ENCODE results near the gene GNAO1. TPM values are rescaled to one million over a fixed set of nuclear protein-coding genes. Genes with fewer than 3 reads are reported as not detected.

GNAO1 gene
- total RNA-seq, 1 donor = not detected

DNA sequence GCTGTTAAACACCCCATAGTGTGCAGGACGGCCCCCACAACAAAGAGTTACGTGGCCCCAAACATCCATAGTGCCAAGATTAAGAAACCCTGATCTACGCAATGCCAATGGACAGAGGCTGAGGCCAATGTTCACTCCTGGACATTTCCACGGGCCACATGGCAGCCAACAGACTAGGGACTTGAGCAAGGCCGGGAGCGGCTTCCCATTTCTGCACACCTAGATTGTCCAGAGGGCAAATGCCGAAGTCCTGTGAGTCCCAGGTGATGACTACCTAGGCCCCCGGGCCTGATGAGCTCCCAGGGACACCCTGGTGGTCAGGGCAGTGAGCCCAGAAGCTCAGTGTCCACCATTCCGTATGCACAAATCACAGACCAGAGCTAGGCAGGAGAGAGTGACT, 138.6 kb downstream of the GNAO1 start:
- H3K79me2 ChIP-seq (ENCODE audit: insufficient read depth, low read length) = no peaks in the 10 kb centered on the region
- H3K9me3 ChIP-seq (ENCODE audit: low read depth, low read length) = no peaks in the 10 kb centered on the region
- H3K4me1 ChIP-seq (ENCODE audit: insufficient read depth, low read length) = no peaks in the 10 kb centered on the region
- no peak overlapping the region for H3K4me2 ChIP-seq (ENCODE audit: insufficient read depth, low read length)
- TF ChIP-seq, protein P1, sequence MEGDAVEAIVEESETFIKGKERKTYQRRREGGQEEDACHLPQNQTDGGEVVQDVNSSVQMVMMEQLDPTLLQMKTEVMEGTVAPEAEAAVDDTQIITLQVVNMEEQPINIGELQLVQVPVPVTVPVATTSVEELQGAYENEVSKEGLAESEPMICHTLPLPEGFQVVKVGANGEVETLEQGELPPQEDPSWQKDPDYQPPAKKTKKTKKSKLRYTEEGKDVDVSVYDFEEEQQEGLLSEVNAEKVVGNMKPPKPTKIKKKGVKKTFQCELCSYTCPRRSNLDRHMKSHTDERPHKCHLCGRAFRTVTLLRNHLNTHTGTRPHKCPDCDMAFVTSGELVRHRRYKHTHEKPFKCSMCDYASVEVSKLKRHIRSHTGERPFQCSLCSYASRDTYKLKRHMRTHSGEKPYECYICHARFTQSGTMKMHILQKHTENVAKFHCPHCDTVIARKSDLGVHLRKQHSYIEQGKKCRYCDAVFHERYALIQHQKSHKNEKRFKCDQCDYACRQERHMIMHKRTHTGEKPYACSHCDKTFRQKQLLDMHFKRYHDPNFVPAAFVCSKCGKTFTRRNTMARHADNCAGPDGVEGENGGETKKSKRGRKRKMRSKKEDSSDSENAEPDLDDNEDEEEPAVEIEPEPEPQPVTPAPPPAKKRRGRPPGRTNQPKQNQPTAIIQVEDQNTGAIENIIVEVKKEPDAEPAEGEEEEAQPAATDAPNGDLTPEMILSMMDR (IDR thresholded peaks at IDR 0.05; ENCODE audit: extremely low read depth, low read depth, low read length) = no peak
- no peak overlapping the region for H2AFZ ChIP-seq (ENCODE audit: low read length)
- DNase-seq (ENCODE audit: insufficient read length, low spot score, missing footprints) = no peak
- no peaks in the 10 kb centered on the region for H3K27me3 ChIP-seq (ENCODE audit: insufficient read depth, low read length)
- no peaks in the 10 kb centered on the region for H4K20me1 ChIP-seq (ENCODE audit: insufficient read depth, low read length)
- no peak overlapping the region for H3K27ac ChIP-seq (ENCODE audit: low read depth, low read length)
- no peak overlapping the region for H3K4me3 ChIP-seq (ENCODE audit: insufficient read depth, low read length)
- H3K36me3 ChIP-seq (ENCODE audit: insufficient read depth, low read length) = no peaks in the 10 kb centered on the region

DNA sequence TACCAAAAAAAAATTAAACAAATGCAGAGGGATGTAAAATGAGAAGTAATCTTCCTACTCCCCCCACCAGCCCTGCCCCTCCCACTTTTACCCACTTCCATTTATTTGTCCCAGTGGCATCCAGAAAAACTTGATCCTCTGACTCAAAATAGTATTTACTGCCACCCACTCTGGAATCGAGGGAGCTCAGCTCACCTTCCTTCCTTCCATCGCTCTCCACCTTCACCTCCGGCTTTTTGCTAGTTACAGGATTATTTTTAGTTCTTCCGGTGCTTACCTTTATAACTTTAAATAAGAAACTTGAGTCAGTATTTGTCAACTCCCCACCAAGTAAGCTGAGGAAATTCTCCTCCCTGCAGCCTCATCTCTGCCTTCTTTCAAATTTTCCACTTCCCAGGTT, 139.2 kb downstream of the GNAO1 start:
- Histone ChIP-seq H3K27ac (ENCODE audit: low read depth, low read length) (no peak overlapping the region), H2AFZ (ENCODE audit: low read length) (no peak overlapping the region), H3K9me3 (ENCODE audit: low read depth, low read length) (no peaks in the 10 kb centered on the region), H3K79me2 (ENCODE audit: insufficient read depth, low read length) (no peaks in the 10 kb centered on the region), H3K36me3 (ENCODE audit: insufficient read depth, low read length) (no peaks in the 10 kb centered on the region), H3K27me3 (ENCODE audit: insufficient read depth, low read length) (no peaks in the 10 kb centered on the region), H3K4me2 (ENCODE audit: insufficient read depth, low read length) (no peak overlapping the region), H3K4me1 (ENCODE audit: insufficient read depth, low read length) (no peaks in the 10 kb centered on the region), H3K4me3 (ENCODE audit: insufficient read depth, low read length) (no peak overlapping the region), H4K20me1 (ENCODE audit: insufficient read depth, low read length) (no peaks in the 10 kb centered on the region)
- DNase-seq (ENCODE audit: insufficient read length, low spot score, missing footprints) = no peak
- TF ChIP-seq, protein P1 (IDR thresholded peaks at IDR 0.05; ENCODE audit: extremely low read depth, low read depth, low read length) = no peak

DNA sequence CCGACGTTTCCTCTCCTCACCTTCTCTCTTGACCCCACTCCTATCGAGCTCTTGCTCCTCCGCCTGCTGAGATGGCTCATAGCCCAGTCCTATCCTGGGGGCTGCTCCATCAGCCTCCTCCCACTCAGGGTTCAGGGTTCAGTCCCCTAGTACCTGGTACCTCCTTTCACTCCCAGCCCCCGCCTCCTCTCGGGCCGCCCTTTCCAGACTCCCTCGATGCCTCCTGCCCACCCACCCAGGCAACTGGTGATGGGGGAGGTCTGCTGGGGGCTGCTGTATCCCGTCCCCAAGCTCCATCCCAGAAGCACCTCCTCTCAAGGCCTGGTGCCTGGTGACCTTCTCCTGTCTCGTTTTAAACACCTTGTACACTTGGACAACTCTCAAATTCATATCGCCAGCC, 140.1 kb downstream of the GNAO1 start:
- Histone ChIP-seq H3K9me3 (ENCODE audit: low read depth, low read length) (no peaks in the 10 kb centered on the region), H3K27me3 (ENCODE audit: insufficient read depth, low read length) (no peaks in the 10 kb centered on the region), H3K36me3 (ENCODE audit: insufficient read depth, low read length) (no peaks in the 10 kb centered on the region), H2AFZ (ENCODE audit: low read length) (no peak overlapping the region), H3K4me2 (ENCODE audit: insufficient read depth, low read length) (no peak overlapping the region), H4K20me1 (ENCODE audit: insufficient read depth, low read length) (no peaks in the 10 kb centered on the region), H3K27ac (ENCODE audit: low read depth, low read length) (no peak overlapping the region), H3K4me3 (ENCODE audit: insufficient read depth, low read length) (no peak overlapping the region), H3K79me2 (ENCODE audit: insufficient read depth, low read length) (no peaks in the 10 kb centered on the region), H3K4me1 (ENCODE audit: insufficient read depth, low read length) (no peaks in the 10 kb centered on the region)
- TF ChIP-seq, protein P1 (IDR thresholded peaks at IDR 0.05; ENCODE audit: extremely low read depth, low read depth, low read length) = no peak
- DNase-seq (ENCODE audit: insufficient read length, low spot score, missing footprints) = no peak

DNA sequence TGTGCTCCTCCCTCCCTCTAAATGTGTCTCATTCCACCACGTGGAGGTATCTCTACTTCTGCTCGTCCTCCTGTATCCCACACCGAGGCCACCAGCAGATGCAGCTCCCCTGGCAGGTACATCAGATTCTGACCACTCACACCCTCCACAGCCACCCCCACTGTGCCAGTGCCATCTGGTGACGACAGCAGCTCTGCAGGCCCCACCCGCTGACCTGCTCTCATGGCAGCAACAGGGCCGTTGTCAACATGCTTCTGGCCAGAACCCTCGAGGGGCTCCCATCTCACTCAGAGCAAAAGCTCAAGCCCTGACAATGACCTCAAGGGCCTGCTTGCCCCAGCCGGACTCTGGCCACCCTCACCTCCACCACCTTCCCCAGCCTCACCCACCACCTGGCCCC, 140.6 kb downstream of the GNAO1 start:
- H4K20me1 ChIP-seq (ENCODE audit: insufficient read depth, low read length) = no peaks in the 10 kb centered on the region

More for the DNA sequence above, 140.6 kb downstream of the GNAO1 start:
- no peaks in the 10 kb centered on the region for H3K36me3 ChIP-seq (ENCODE audit: insufficient read depth, low read length)
- H3K4me2 ChIP-seq (ENCODE audit: insufficient read depth, low read length) = no peak overlapping the region
- no peak overlapping the region for H2AFZ ChIP-seq (ENCODE audit: low read length)
- H3K4me1 ChIP-seq (ENCODE audit: insufficient read depth, low read length) = no peaks in the 10 kb centered on the region
- no peak overlapping the region for H3K27ac ChIP-seq (ENCODE audit: low read depth, low read length)
- no peaks in the 10 kb centered on the region for H3K9me3 ChIP-seq (ENCODE audit: low read depth, low read length)
- DNase-seq (ENCODE audit: insufficient read length, low spot score, missing footprints) = no peak
- no peaks in the 10 kb centered on the region for H3K79me2 ChIP-seq (ENCODE audit: insufficient read depth, low read length)
- TF ChIP-seq, protein P1 (IDR thresholded peaks at IDR 0.05; ENCODE audit: extremely low read depth, low read depth, low read length) = no peak
- H3K27me3 ChIP-seq (ENCODE audit: insufficient read depth, low read length) = no peaks in the 10 kb centered on the region
- H3K4me3 ChIP-seq (ENCODE audit: insufficient read depth, low read length) = no peak overlapping the region

Measured in osteoblast (primary cell).